Measurements from ENCODE around the gene XPO5.

The XPO5 gene

GRCh38 chr6:43494766-43495165 is 81.1 kb downstream of the XPO5 start:
- no peak for DNase-seq

GRCh38 chr6:43494321-43494720 is 81.5 kb downstream of the XPO5 start:
- DNase-seq = no peak

GRCh38 chr6:43493833-43494232 is 82.0 kb downstream of the XPO5 start:
- no peak for DNase-seq

- no peak for DNase-seq
These were observed 82.6 kb downstream of the XPO5 start for GRCh38 chr6:43493230-43493629.

GRCh38 chr6:43492673-43493072 is 83.2 kb downstream of the XPO5 start:
- DNase-seq = no peak

- no peak for DNase-seq
These were observed 83.8 kb downstream of the XPO5 start for GRCh38 chr6:43491750-43492661.

- DNase-seq = no peak
These were observed 85.3 kb downstream of the XPO5 start for GRCh38 chr6:43490523-43490939.

- no peak for DNase-seq
These were observed 86.4 kb downstream of the XPO5 start for GRCh38 chr6:43489277-43490072.

GRCh38 chr6:43488667-43489276 is 87.1 kb downstream of the XPO5 start:
- no peak for DNase-seq

GRCh38 chr6:43481591-43482236 is 94.1 kb downstream of the XPO5 start:
- DNase-seq = no peak

GRCh38 chr6:43481075-43481474 is 94.8 kb downstream of the XPO5 start:
- no peak for DNase-seq

GRCh38 chr6:43478008-43478372 is 97.8 kb downstream of the XPO5 start:
- no peak for DNase-seq

GRCh38 chr6:43477235-43478007 is 98.4 kb downstream of the XPO5 start, which contains the start of gene TJAP1:
Gene TJAP1 (plus strand): TSS chr6:43477570. CDS start chr6:43499002, 21,432 bp downstream.
- peak; percentile 99 for DNase-seq

- DNase-seq = no peak
These were observed 99.1 kb downstream of the XPO5 start for GRCh38 chr6:43476746-43477145.

- no peak for DNase-seq
These were observed 100.3 kb downstream of the XPO5 start for GRCh38 chr6:43475516-43475915.

GRCh38 chr6:43472515-43472914 is 103.3 kb downstream of the XPO5 start:
- no peak for DNase-seq
